GM18511 (cell line): Measurements from ENCODE around the gene LRRC7.
"Not testable (repeated sequence)": the region's sequence is repeated elsewhere in the genome, so short reads cannot be mapped to it uniquely, and the experiment has no call there.

Experiments used
- ATAC-seq: cut with Tn5 transposase; IDR thresholded peaks from one replicate; pipeline ENCODE4 v1.9.1; 2021; ENCODE audit warnings: mild to moderate bottlenecking, moderate library complexity; ENCODE audit not compliant: unreplicated experiment

Gene LRRC7

GRCh38 chr1:69862906-69863305 lies 295.2 kb downstream of the LRRC7 start:
- ATAC-seq = no peak

GRCh38 chr1:69863704-69864103 lies 296.0 kb downstream of the LRRC7 start:
- no peak for ATAC-seq

DNA sequence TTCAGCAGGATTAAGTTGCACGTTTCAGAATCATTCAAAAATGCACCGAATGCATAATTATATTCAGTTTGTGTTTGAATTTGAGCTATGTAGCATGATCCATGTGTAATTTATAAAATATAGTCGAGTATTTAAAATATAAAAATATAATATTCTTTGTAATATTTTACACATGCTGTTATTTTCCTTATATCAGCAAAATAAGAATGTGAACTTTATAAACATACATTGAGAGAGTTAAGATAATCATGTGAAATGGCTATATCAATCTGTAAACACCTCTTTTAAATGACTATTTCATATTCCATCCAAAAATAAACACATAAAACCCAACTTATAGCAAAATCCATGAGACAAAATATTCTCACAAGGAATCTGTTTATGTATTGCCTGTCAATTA lies 303.7 kb downstream of the LRRC7 start:
- no peak for ATAC-seq

DNA sequence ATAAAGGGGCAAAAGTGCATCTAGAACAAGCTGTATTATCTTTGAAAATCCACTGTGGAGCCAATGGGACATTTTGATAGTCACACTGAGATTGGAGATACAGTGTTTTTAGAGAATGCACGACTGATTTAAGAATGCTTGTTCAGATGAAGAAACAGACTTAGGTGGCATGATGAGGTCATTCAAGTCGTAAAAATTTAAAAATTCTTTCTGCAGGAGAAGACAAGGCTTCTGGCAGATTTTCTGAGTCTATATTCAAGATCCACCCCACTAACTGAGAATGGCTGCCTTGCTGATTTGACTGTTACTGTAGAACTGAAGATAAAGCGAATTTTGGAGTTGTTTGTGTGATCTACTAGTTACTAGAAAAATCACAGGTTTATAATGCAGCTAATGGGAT lies 310.6 kb downstream of the LRRC7 start:
- ATAC-seq = no peak

- not testable (repeated sequence) for ATAC-seq
These were observed 320.3 kb downstream of the LRRC7 start for GRCh38 chr1:69888016-69888415.

- ATAC-seq = no peak
These were observed 320.9 kb downstream of the LRRC7 start for GRCh38 chr1:69888657-69889056.

- ATAC-seq = no peak
These were observed 330.8 kb downstream of the LRRC7 start for GRCh38 chr1:69898403-69898947.

- ATAC-seq = no peak
These were observed 343.6 kb downstream of the LRRC7 start for GRCh38 chr1:69911301-69911801.

GRCh38 chr1:69913977-69914376 lies 346.3 kb downstream of the LRRC7 start:
- no peak for ATAC-seq

- ATAC-seq = no peak
These were observed 347.4 kb downstream of the LRRC7 start for GRCh38 chr1:69914976-69915765.

- ATAC-seq = no peak
These were observed 351.6 kb downstream of the LRRC7 start for GRCh38 chr1:69919129-69919921.

- ATAC-seq = no peak
These were observed 352.2 kb downstream of the LRRC7 start for GRCh38 chr1:69919922-69920273.

GRCh38 chr1:69920426-69920825 lies 352.7 kb downstream of the LRRC7 start:
- no peak for ATAC-seq

GRCh38 chr1:69921486-69921885 lies 353.8 kb downstream of the LRRC7 start:
- ATAC-seq = no peak

DNA sequence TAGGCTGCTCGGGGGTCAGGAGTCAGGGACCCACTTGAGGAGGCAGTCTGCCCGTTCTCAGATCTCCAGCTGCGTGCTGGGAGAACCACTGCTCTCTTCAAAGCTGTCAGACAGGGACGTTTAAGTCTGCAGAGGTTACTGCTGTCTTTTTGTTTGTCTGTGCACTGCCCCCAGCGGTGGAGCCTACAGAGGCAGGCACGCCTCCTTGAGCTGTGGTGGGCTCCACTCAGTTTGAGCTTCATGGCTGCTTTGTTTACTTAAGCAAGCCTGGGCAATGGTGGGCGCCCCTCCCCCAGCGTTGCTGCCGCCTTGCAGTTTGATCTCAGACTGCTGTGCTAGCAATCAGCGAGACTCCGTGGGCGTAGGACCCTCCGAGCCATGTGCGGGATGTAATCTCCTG lies 360.5 kb downstream of the LRRC7 start:
- not testable (repeated sequence) for ATAC-seq

GRCh38 chr1:69929308-69930057 lies 361.8 kb downstream of the LRRC7 start:
- ATAC-seq = no peak

DNA sequence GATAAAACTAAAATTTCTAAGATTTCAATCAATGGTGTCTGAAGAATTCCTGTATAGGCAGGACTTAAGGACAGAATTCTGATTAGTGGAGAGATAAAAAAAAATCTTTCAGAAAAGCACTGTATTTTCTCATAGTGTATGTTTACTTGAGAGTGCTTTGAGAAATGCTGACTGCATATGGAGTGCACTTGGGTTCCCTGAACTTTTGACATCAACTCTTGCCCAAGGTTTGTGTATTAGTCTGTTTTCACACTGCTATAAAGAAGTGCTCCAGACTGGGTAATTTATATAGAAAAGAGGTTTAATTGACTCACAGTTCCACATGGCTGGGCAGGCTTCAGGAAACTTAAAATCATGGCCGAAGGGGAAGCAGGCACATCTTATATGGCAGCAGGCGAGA lies 362.7 kb downstream of the LRRC7 start:
- no peak for ATAC-seq

- no peak for ATAC-seq
These were observed 365.0 kb downstream of the LRRC7 start for GRCh38 chr1:69932760-69933159.

DNA sequence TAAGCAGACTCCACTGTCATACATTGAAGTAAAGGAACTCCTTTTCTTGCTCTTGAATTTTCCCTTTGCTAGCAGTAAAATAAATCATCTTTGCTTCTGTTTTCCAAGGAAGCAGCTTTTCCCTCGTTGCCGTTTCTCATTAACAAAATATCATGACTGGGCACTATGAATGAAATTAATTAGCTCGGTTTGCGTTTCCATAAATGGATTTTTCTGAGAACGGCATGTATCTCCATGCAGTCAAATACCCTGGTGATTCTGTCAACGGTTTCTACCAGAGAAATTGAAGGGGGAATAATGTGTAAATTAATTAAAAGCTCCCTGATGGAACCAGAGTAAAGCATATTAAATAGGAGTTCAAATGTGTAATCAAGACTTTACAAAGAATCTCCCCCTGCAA lies 372.5 kb downstream of the LRRC7 start:
- no peak for ATAC-seq

GRCh38 chr1:69940816-69941215 lies 373.1 kb downstream of the LRRC7 start:
- ATAC-seq = no peak

GRCh38 chr1:69943030-69943429 lies 375.3 kb downstream of the LRRC7 start:
- no peak for ATAC-seq
